Pancreas (tissue), 10 donors: ENCODE measurements around the gene HORMAD2. TPM values are rescaled to one million over a fixed set of nuclear protein-coding genes. Genes with fewer than 3 reads are reported as not detected.

ENCODE experiments used
- ATAC-seq, 4 donors: fragments of 200-7000 bp; cut with Tn5 transposase; one replicate each; pipeline versions ENCODE4 v1.8.0 to v1.9.1; 2020; ENCODE audit warnings: mild to moderate bottlenecking in 4 of 4, moderate library complexity in 4 of 4
- DNase-seq, 6 donors: peaks; one replicate each; pipeline ENCODE4 v3.0.0-alpha.2; 2020
- FAIRE-seq: peaks from 2 replicates; lab custom pipeline; 2012; peaks lifted over from hg19 to GRCh38; lab: Jason Lieb, UNC
- H3K27ac ChIP-seq, 4 donors: fragments of 200-600 bp; sonication (generic); 1 replicate in 3 of 4; 2 replicates in 1 of 4; pipeline versions ENCODE4 v1.5.0 to v1.8.0; 2020
- H3K27me3 ChIP-seq, 4 donors: fragments of 200-600 bp; one replicate each; pipeline ENCODE4 v1.8.0; 2021
- H3K36me3 ChIP-seq, 3 donors: fragments of 200-600 bp; sonication (generic) in 1 of 3; one replicate each; pipeline versions ENCODE4 v1.5.0 to v1.8.0; 2020 to 2021
- H3K4me1 ChIP-seq, 3 donors: fragments of 200-600 bp; one replicate each; pipeline ENCODE4 v1.8.0; 2021
- H3K4me3 ChIP-seq, 4 donors: fragments of 200-600 bp; sonication (generic) in 2 of 4; one replicate each; pipeline versions ENCODE4 v1.5.0 to v1.8.0; 2020 to 2021
- H3K9me3 ChIP-seq, 4 donors: fragments of 200-600 bp; one replicate each; pipeline ENCODE4 v1.8.0; 2021
- CTCF ChIP-seq, 4 donors: fragments of 200-600 bp; sonication (generic) in 3 of 4; IDR thresholded peaks; one replicate each; pipeline versions ENCODE4 v1.5.0 to v1.8.0; 2021; ENCODE audit warnings: antibody characterized with exemption in 4 of 4
- WGBS, 2 donors: extraction: QIAGEN DNeasy Blood & Tissue Kit; methylation state at CpG; one replicate each; pipeline ENCODE4 v1.1.7; 2013; 5-methylcytosine and 5-hydroxymethylcytosine counted together
- intact Hi-C, 3 donors: fragments of 100-400 bp; cut with DNase I; formaldehyde crosslinking; loops; one replicate each; pipeline versions ENCODE4 v1.11.1 to v1.14.2; 2022
- polyA plus RNA-seq, 2 donors: library from polyadenylated mRNA; stranded (reverse); fragments of 200-250 nt; gene quantifications; one replicate each; pipeline ENCODE4 v1.2.3, GENCODE V29; 2013
- total RNA-seq, 6 donors: library from RNA; stranded (reverse); fragmentation: NEBNext Ultra II Directional in 4 of 6; extraction: Animal tissue kit (Norgen Biotek cat#: 25700) in 4 of 6; gene quantifications; one replicate each; pipeline versions ENCODE4 v1.2.1 to v1.2.4, GENCODE V29; 2021 to 2023
- donor health status: healthy with polysubstance abuse.
- donor health status: DM: no; HTN: no; CAD: no; lungs with moderate emphysema.
- donor health status: DM: no; HTN: no; CAD: no.
- donor health status: control.
- donor health status: control.
- donor health status: Bipolar disorder and iron deficiency.
- donor health status: DM: yes; HTN: yes; CAD: no.
- donor health status: DM: no; HTN: no; CAD: no.
- donor health status: DM: no; HTN: no; CAD: no.
- donor health status: DM: yes; HTN: yes; CAD: no.

The HORMAD2 gene
- total and polyA plus RNA-seq, 8 donors = not detected

GRCh38 chr22:30182815-30183214 is 102.6 kb downstream of the HORMAD2 start:
- Histone ChIP-seq H3K4me1 (peaks cover 13 to 22% (median 13%) of the 10 kb centered on the region in 3 donors), H3K4me3 (no peak overlapping the region), H3K27me3 (no peaks in the 10 kb centered on the region), H3K36me3 (no peaks in the 10 kb centered on the region), H3K9me3 (no peaks in the 10 kb centered on the region), H3K27ac (no peak overlapping the region)
- FAIRE-seq (no peak), DNase-seq (no peak), ATAC-seq (no peak)
- WGBS, 2 donors = 65 to 67% methylated on average over 4 of the region's 4 CpGs
- intact Hi-C loops = no loop called here
- no peak for TF ChIP-seq CTCF (IDR thresholded peaks at IDR 0.05)

GRCh38 chr22:30183271-30183670 is 103.0 kb downstream of the HORMAD2 start:
- no peak for DNase-seq

GRCh38 chr22:30183861-30184278 is 103.6 kb downstream of the HORMAD2 start:
- Histone ChIP-seq H3K4me3 (no peak overlapping the region), H3K4me1 (peaks cover 13 to 27% (median 17%) of the 10 kb centered on the region in 3 donors), H3K9me3 (no peaks in the 10 kb centered on the region), H3K27me3 (no peaks in the 10 kb centered on the region), H3K36me3 (no peaks in the 10 kb centered on the region), H3K27ac (no peak overlapping the region)
- FAIRE-seq (no peak), DNase-seq (no peak), ATAC-seq (no peak)
- TF ChIP-seq CTCF (IDR thresholded peaks at IDR 0.05) = no peak
- intact Hi-C loops = no loop called here
- WGBS, 2 donors = 93% methylated on average over 2 of the region's 2 CpGs

More at GRCh38 chr22:30183271-30183670, 103.0 kb downstream of the HORMAD2 start:
- Histone ChIP-seq H3K36me3 (no peaks in the 10 kb centered on the region), H3K4me1 (peaks cover 13 to 23% (median 17%) of the 10 kb centered on the region in 3 donors), H3K4me3 (no peak overlapping the region), H3K9me3 (no peaks in the 10 kb centered on the region), H3K27me3 (no peaks in the 10 kb centered on the region), H3K27ac (no peak overlapping the region)
- ATAC-seq = no peak
- no peak for TF ChIP-seq CTCF (IDR thresholded peaks at IDR 0.05)
- no peak for FAIRE-seq
- intact Hi-C loops = no loop called here
- WGBS, 2 donors = 92 to 95% methylated on average over 3 of the region's 3 CpGs

GRCh38 chr22:30185129-30185528 is 104.9 kb downstream of the HORMAD2 start:
- Histone ChIP-seq H3K4me3 (no peak overlapping the region), H3K27me3 (no peaks in the 10 kb centered on the region), H3K36me3 (no peaks in the 10 kb centered on the region), H3K4me1 (peaks cover 13 to 27% (median 17%) of the 10 kb centered on the region in 3 donors), H3K27ac (peak overlapping the region in 3 of 4 donors; percentile 0 to 14 (median 3)), H3K9me3 (no peaks in the 10 kb centered on the region)
- no peak for FAIRE-seq
- 29 to 31% methylated on average over 5 of the region's 5 CpGs for WGBS, 2 donors
- DNase-seq = no peak
- intact Hi-C loops = no loop called here
- ATAC-seq = peak in 3 of 4 donors; percentile 26 to 47 (median 39)
- TF ChIP-seq CTCF (IDR thresholded peaks at IDR 0.05) = no peak

GRCh38 chr22:30185549-30185948 is 105.3 kb downstream of the HORMAD2 start:
- Histone ChIP-seq H3K4me3 (no peak overlapping the region), H3K27me3 (no peaks in the 10 kb centered on the region), H3K9me3 (no peaks in the 10 kb centered on the region), H3K4me1 (peaks cover 13 to 27% (median 17%) of the 10 kb centered on the region in 3 donors), H3K36me3 (no peaks in the 10 kb centered on the region), H3K27ac (peak overlapping the region in 3 of 4 donors; percentile 0 to 14 (median 3))
- ATAC-seq (no peak), DNase-seq (no peak), FAIRE-seq (no peak)
- intact Hi-C loops = no loop called here
- no peak for TF ChIP-seq CTCF (IDR thresholded peaks at IDR 0.05)
